ENCODE data around the gene ATP13A1. TPM values are rescaled to one million over a fixed set of nuclear protein-coding genes. Genes with fewer than 3 reads are reported as not detected.
"Not testable (repeated sequence)": the region's sequence is repeated elsewhere in the genome, so short reads cannot be mapped to it uniquely, and the experiment has no call there.

Gene ATP13A1
- total RNA-seq, 1 donor from 2014 or later = 92.7 TPM

DNA sequence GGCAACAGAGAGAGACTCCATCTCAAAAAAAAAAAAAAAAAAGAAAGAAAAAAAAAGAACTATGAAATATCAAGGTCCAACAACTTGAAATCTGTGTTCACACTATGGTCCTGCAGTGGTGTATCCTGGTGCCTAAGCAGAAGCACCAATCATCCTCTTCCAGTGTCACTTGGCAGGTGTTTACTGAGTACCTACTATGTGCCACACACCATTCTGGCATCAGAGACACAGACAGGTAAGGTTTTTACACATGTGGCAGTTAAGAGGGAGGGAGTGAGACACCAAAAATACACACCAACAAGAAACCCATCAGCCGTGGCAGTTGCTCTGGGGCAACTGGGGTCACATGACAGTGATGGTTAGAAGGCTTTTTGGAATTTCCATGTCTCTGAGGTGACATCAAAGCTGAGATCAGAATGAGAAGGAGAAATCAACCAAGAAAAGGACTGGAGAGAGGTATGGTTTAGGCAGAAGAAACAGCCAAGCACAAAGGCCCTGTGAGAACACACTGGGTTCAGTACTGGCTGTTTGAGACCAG is 62.6 kb downstream of the ATP13A1 start:
- H3K27ac Mint-ChIP-seq (ENCODE audit: unreplicated experiment) = no peak overlapping the region
- no peak for TF ChIP-seq CTCF (IDR thresholded peaks at IDR 0.05; ENCODE audit: partially characterized antibody, unreplicated experiment)
- DNase-seq = no peak
- peaks cover 8% of the 10 kb centered on the region for H3K27me3 Mint-ChIP-seq (ENCODE audit: unreplicated experiment)
- H3K36me3 Mint-ChIP-seq (ENCODE audit: unreplicated experiment) = peaks cover 8% of the 10 kb centered on the region
- peaks cover 7% of the 10 kb centered on the region for H3K4me1 Mint-ChIP-seq (ENCODE audit: low read depth, unreplicated experiment)
- no peak overlapping the region for H3K4me3 Mint-ChIP-seq (ENCODE audit: unreplicated experiment)
- H3K9me3 Mint-ChIP-seq (ENCODE audit: unreplicated experiment) = peaks cover 1% of the 10 kb centered on the region

DNA sequence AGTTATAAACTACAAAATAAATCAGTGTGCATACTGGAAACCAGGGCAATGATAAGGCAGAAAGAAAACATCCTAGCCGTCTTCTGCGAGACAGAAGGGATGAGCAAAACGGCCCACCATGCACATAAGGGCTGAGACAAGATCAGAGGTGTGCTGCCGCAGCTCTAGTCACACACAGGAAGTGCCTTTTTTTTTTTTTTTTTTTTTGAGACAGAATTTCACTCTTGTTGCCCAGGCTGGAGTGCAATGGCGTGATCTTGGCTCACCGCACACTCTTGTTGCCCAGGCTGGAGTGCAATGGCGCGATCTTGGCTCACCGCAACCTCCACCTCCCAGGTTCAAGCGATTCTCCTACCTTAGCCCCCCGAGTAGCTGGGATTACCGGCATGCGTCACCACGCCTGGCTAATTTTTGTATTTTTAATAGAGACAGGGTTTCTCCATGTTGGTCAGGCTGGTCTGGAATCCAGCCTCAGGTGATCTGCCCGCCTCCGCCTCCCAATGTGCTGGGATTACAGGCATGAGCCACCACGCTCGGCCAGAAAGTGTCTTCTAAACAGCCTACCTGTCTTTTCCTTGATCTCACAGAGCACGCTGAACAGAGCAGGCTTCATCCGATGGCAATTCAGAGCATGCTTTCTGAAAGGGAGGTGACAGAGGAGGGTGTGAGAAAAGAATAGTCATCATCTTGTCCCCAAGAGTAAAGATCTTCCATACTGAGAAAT is 64.6 kb downstream of the ATP13A1 start:
- H3K36me3 Mint-ChIP-seq (ENCODE audit: unreplicated experiment); H3K27ac Mint-ChIP-seq (ENCODE audit: unreplicated experiment); H3K4me3 Mint-ChIP-seq (ENCODE audit: unreplicated experiment); DNase-seq; H3K4me1 Mint-ChIP-seq (ENCODE audit: low read depth, unreplicated experiment); H3K9me3 Mint-ChIP-seq (ENCODE audit: unreplicated experiment); H3K27me3 Mint-ChIP-seq (ENCODE audit: unreplicated experiment): not testable (repeated sequence)

- Mint-ChIP-seq H3K4me3 (ENCODE audit: unreplicated experiment) (no peak overlapping the region), H3K27me3 (ENCODE audit: unreplicated experiment) (peaks cover 10% of the 10 kb centered on the region), H3K9me3 (ENCODE audit: unreplicated experiment) (peaks cover 4% of the 10 kb centered on the region), H3K36me3 (ENCODE audit: unreplicated experiment) (peaks cover 8% of the 10 kb centered on the region), H3K27ac (ENCODE audit: unreplicated experiment) (peak overlapping the region; percentile 9), H3K4me1 (ENCODE audit: low read depth, unreplicated experiment) (peaks cover 4% of the 10 kb centered on the region)
- TF ChIP-seq CTCF (IDR thresholded peaks at IDR 0.05; ENCODE audit: partially characterized antibody, unreplicated experiment) = no peak
- DNase-seq = no peak
These were observed 65.6 kb downstream of the ATP13A1 start for GRCh38 chr19:19597809-19598306.

Other genes with a start within 250 kb of the ATP13A1 start
- 1.7 TPM for gene TSSK6, start 148.1 kb downstream of the ATP13A1 start, total RNA-seq (ENCODE audit: unreplicated experiment)
- 394 TPM for gene NDUFA13, start 147.5 kb downstream of the ATP13A1 start, total RNA-seq (ENCODE audit: unreplicated experiment)
- gene YJEFN3, start 134.8 kb downstream of the ATP13A1 start, total RNA-seq (ENCODE audit: unreplicated experiment) = 21.6 TPM
- 40.9 TPM for gene CILP2, start 125.4 kb downstream of the ATP13A1 start, total RNA-seq (ENCODE audit: unreplicated experiment)
- gene PBX4, start 45.0 kb downstream of the ATP13A1 start, total RNA-seq (ENCODE audit: unreplicated experiment) = 56.1 TPM
- 364 TPM for gene LPAR2, start 35.5 kb downstream of the ATP13A1 start, total RNA-seq (ENCODE audit: unreplicated experiment)
- gene GMIP, start 20.0 kb downstream of the ATP13A1 start, total RNA-seq (ENCODE audit: unreplicated experiment) = 204 TPM
- 8.0 TPM for gene ZNF101, start 5.2 kb upstream of the ATP13A1 start, total RNA-seq (ENCODE audit: unreplicated experiment)
- gene ZNF14, start 69.4 kb upstream of the ATP13A1 start, total RNA-seq (ENCODE audit: unreplicated experiment) = 10.9 TPM
- gene ZNF506, start 158.1 kb upstream of the ATP13A1 start, total RNA-seq (ENCODE audit: unreplicated experiment) = 39.0 TPM
- gene ZNF253, start 202.2 kb upstream of the ATP13A1 start, total RNA-seq (ENCODE audit: unreplicated experiment) = 56.0 TPM
- gene ZNF93, start 237.3 kb upstream of the ATP13A1 start, total RNA-seq (ENCODE audit: unreplicated experiment) = 50.1 TPM

Data from glutamatergic neuron (in vitro differentiated cells).